Lung (tissue), 12 donors: ENCODE measurements around the gene LSM7. TPM values are rescaled to one million over a fixed set of nuclear protein-coding genes. Genes with fewer than 3 reads are reported as not detected.
"Not testable (repeated sequence)": the region's sequence is repeated elsewhere in the genome, so short reads cannot be mapped to it uniquely, and the experiment has no call there.

ENCODE experiments used
- ATAC-seq: fragments of 200-7000 bp; cut with Tn5 transposase; one replicate; pipeline ENCODE4 v1.9.1; 2020; ENCODE audit warnings: moderate number of reproducible peaks; ENCODE audit not compliant: insufficient read depth, low FRiP score
- DNase-seq, 3 donors: peaks; one replicate each; pipeline ENCODE4 v3.0.0-alpha.2; 2013 to 2017
- H3K27ac ChIP-seq, 2 donors: one replicate each; pipeline ENCODE4 v1.5.1; 2013; ENCODE audit warnings: mild to moderate bottlenecking in 2 of 2, moderate library complexity in 2 of 2, control low read depth in 1 of 2, inconsistent platforms in 1 of 2, low read depth in 1 of 2, low read length in 1 of 2
- H3K27me3 ChIP-seq, 3 donors: one replicate each; pipeline ENCODE4 v1.5.1; 2013; ENCODE audit warnings: low read length in 2 of 3; ENCODE audit not compliant: control insufficient read depth in 3 of 3, insufficient read depth in 3 of 3
- H3K36me3 ChIP-seq, 4 donors: one replicate each; pipeline ENCODE4 v1.5.1; 2013; ENCODE audit warnings: low read length in 4 of 4, mild to moderate bottlenecking in 1 of 4, moderate library complexity in 1 of 4; ENCODE audit not compliant: control insufficient read depth in 4 of 4, insufficient read depth in 4 of 4
- H3K4me1 ChIP-seq, 5 donors: one replicate each; pipeline ENCODE4 v1.5.1; 2013; ENCODE audit warnings: low read length in 5 of 5, mild to moderate bottlenecking in 2 of 5, moderate library complexity in 1 of 5; ENCODE audit not compliant: control insufficient read depth in 5 of 5, insufficient read depth in 5 of 5
- H3K4me3 ChIP-seq: one replicate; pipeline ENCODE4 v1.5.1; 2013; ENCODE audit warnings: mild to moderate bottlenecking, control low read depth, moderate library complexity
- H3K9ac ChIP-seq, 2 donors: one replicate each; pipeline ENCODE4 v1.5.1; 2013; ENCODE audit warnings: low read length in 2 of 2, control low read depth in 1 of 2; ENCODE audit not compliant: insufficient read depth in 1 of 2
- H3K9me3 ChIP-seq, 4 donors: one replicate each; pipeline ENCODE4 v1.5.1; 2013; ENCODE audit warnings: low read length in 3 of 4, mild to moderate bottlenecking in 1 of 4, moderate library complexity in 1 of 4; ENCODE audit not compliant: control insufficient read depth in 4 of 4, insufficient read depth in 3 of 4
- CTCF ChIP-seq: IDR thresholded peaks from 2 replicates; pipeline ENCODE4 v1.5.1; 2012; ENCODE audit warnings: mild to moderate bottlenecking; ENCODE audit errors: control extremely low read depth, extremely low read depth
- WGBS, 2 donors: extraction: QIAGEN DNeasy Blood & Tissue Kit; methylation state at CpG; one replicate each; pipeline ENCODE4 v1.1.7; 2013; 5-methylcytosine and 5-hydroxymethylcytosine counted together
- polyA plus RNA-seq, 2 donors: library from polyadenylated mRNA; stranded (reverse); fragments of 200-250 nt; gene quantifications; one replicate each; pipeline ENCODE4 v1.2.1, GENCODE V29; 2013
- total RNA-seq, 2 donors: library from RNA; depleted of rRNA in 1 of 2; stranded (reverse); fragments of >200 nt in 1 of 2; gene quantifications; one replicate each; pipeline ENCODE4 v1.2.1, GENCODE V29; 2014 to 2021
- donor health status: control.
- donor health status: control.
- donor health status: Bipolar disorder and iron deficiency.
- donor health status: healthy.
- donor health status: DM: yes; HTN: yes; CAD: no.

Gene LSM7
- total and polyA plus RNA-seq, 4 donors: 54.9 to 307 (median 191) TPM

- no peaks in the 10 kb centered on the region for H3K36me3 ChIP-seq
- peaks cover 0 to 12% (median 3%) of the 10 kb centered on the region in 5 donors for H3K4me1 ChIP-seq
- no peak overlapping the region for H3K9ac ChIP-seq
- 72% methylated on average over 11 of the region's 11 CpGs for WGBS, 2 donors
- H3K4me3 ChIP-seq: no peak overlapping the region
- DNase-seq: peak in 1 of 3 donors; percentile 11
- no peaks in the 10 kb centered on the region for H3K9me3 ChIP-seq
- H3K27me3 ChIP-seq: peaks cover 0 to 6% (median 0%) of the 10 kb centered on the region in 3 donors
- ATAC-seq: no peak
- no peak overlapping the region for H3K27ac ChIP-seq
- no peak for TF ChIP-seq CTCF
Observed at GRCh38 chr19:2282862-2283237, 45.5 kb downstream of the LSM7 start.

GRCh38 chr19:2282062-2282861 is 46.1 kb downstream of the LSM7 start, which contains the start of gene PEAK3:
Gene PEAK3 (minus strand): TSS chr19:2282175. CDS start chr19:2280931, 1,244 bp downstream.
- ATAC-seq (peak; percentile 84), DNase-seq (peak; percentile 70 to 87 (median 79))
- 7% methylated on average over 36 to 41 of the region's 41 CpGs for WGBS, 2 donors
- H3K4me3 ChIP-seq: peak within 1 kb of the TSS; percentile 14
- TF ChIP-seq CTCF: no peak
- H3K27ac ChIP-seq: peak within 1 kb of the TSS in 1 of 2 donors; percentile 71
- no peak within 1 kb of the TSS for H3K9ac ChIP-seq
- H3K36me3 ChIP-seq: peaks cover 0 to under 1% (median 0%) of the 10 kb centered on the region in 4 donors
- H3K9me3 ChIP-seq: no peaks in the 10 kb centered on the region
- peaks cover 0 to 12% (median 3%) of the 10 kb centered on the region in 5 donors for H3K4me1 ChIP-seq
- peaks cover 0 to under 1% (median 0%) of the 10 kb centered on the region in 3 donors for H3K27me3 ChIP-seq

- H3K36me3 ChIP-seq, ATAC-seq, H3K9ac ChIP-seq: not testable (repeated sequence)
Observed at GRCh38 chr19:2281265-2282061, 46.9 kb downstream of the LSM7 start.

More at GRCh38 chr19:2281265-2282061, 46.9 kb downstream of the LSM7 start:
- H3K4me1 ChIP-seq: peaks cover 0 to 12% (median 3%) of the 10 kb centered on the region in 5 donors
- peak overlapping the region in 1 of 2 donors; percentile 71 for H3K27ac ChIP-seq
- DNase-seq, H3K9me3 ChIP-seq, H3K27me3 ChIP-seq: not testable (repeated sequence)
- peak overlapping the region; percentile 14 for H3K4me3 ChIP-seq
- WGBS, 2 donors: 13 to 22% methylated on average over 15 to 16 of the region's 16 CpGs
